GM21390 (cell line): Measurements from ENCODE around the gene PLEKHM1.

Experiments
- ATAC-seq: cut with Tn5 transposase; IDR thresholded peaks from one replicate; pipeline ENCODE4 v1.9.1; 2021; ENCODE audit not compliant: unreplicated experiment

The PLEKHM1 gene

DNA sequence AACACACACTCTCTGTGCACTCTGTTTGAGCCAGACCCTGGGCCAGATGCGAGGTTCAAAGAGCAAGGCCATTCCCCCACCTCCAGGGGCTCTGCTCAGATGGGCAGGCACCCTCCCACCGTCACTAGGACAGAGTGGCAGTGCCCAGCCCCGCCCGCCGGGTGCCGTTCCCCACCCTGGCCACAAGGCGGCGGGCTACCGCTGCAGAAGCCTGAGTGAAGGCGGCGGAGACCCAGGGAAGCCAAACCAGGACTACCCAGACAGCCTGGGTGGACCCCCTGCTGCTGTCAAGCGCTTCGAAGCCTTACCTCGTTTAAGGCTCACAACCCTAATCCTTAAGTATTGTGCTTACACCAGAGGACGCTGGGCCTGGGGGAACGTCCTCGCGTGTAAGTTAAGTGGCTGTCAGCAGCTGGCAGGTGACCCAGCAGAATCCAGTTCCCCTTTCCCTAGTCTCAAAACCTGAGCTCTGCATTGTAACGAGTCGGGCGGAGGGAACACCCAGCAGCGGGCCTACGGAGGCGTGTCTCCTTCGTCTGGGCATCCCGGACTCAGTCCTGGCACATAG, 62.4 kb downstream of the PLEKHM1 start:
- ATAC-seq, result peak; percentile 48

DNA sequence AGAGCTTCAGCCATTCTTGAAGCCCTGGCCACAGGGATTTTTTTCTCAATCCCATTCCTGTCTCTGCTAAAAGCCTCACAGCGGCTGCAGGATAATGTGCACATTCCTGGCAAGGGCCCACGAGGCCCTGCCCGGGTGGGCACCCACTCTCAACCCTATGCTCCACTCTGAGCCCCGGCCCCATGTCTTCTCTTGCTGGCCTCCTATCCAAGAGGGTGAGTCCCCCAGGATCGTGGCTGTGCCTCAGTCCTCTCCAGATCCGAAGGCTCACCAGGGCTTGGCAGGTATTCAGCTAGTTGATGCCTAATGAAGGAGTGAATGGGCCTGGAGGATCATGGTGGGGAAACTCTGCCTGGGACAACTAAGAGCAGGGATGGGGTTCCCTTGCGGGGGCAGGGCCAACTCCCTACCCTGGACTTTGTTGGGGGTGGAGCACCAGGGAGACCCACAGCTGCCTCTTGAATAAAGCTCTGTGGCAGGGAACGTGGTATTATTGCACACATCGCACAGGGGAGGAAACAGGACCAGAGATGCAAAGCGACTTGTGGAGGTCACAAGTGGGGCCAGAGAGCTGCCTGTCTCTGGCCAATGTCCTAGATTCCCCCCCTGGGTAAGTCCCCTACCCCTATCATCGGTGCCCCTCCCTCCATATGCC, 63.2 kb downstream of the PLEKHM1 start:
- no peak for ATAC-seq

DNA sequence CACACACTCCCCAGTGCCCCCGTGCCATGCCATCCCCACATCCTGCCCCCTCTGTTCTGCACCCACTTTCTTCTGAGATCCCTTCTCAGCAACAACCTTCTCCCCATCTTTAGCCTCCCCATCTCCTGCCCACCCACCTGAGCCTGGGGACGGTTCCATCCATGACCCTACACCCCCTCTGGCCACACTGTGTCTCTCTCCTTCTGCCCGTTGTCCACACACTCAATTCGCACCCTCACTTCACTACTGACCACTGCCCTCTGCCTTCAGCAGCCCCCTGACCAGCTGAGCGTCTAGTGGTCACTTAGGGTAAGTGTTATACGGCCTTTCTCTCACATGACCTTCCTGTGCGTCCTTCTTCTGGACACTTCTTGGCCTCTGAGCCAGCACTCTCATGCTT, 64.0 kb downstream of the PLEKHM1 start:
- no peak for ATAC-seq

DNA sequence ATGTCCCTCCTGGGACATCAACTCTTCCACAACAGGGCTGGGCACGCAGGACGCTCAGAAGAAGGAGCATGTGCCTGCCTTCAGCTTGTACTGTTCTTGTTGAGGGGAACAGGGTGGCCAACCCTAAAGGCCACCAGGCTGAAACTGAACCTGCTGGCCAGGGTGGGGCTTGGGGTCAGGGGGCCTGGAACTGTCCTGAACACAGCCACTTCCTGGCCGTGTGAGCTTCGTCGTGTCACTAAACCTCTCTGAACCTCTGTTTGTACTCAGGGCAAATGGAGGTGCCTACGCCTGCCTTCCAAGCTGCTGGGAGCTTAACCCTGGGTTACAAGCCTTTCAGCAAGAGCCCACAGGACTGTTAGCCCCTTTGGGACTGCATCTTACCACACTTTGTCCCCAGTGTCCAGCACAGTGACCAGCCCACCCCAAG, 64.5 kb downstream of the PLEKHM1 start:
- ATAC-seq, result no peak

DNA sequence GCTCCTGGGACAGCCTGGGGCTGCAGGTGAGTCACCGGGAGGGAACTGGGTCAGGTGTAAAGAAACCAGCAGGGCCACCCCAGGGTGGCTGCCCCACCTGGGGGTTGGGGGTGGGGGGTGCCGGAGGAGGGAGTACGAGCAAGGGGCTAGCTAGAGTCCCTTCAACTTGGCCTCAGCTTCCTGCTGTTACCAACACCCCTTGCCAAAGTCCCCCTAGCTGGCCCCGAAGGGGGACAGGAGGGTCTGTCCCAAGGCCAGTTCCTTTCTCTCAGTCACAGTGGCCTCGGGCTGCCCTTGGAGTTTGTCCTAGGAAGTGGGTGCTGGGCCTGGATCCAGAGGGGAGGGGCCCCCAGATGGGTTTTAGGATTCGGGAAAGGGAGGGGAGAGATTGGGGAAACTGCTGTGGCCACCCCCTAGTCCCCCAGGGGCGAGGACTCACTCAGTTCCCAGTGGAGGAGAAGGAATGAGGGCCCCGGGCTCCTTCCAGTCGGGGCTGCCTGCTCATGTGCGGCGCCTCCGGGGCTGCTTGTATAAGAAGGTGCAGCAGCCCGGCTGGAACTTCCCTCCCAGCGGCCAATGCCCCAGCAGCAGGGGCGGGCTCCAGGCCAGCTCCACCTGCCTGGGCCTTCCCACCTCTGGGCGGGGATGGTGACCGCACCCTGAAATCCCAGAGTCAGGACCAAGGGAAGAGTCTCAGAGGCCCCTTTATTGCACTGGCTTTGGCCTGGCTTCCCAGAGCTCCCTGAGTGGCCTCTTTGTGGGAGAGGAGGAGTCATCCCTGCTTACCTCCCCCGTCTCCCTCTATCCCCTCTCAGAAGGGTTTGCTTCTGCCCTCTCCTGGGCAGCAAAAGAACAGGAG, 65.2 kb downstream of the PLEKHM1 start:
- no peak for ATAC-seq

DNA sequence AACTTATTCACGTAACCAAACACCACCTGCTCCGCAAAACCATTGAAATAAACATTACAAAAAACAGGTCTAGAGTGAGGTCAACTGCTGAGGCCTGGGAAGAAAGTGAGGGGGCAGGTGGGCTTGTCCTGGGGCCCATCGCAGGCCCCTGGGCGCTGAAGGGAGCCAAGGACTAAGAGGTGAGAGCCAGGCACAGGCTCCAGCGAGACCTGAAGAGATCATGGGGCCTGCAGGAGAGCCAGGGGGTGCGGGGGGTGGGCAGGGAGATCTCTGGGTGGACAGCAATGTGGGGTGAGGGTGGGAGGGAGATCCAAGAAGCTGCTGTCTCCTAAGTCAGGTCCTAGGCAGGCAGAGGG, 65.8 kb downstream of the PLEKHM1 start:
- ATAC-seq, result no peak

DNA sequence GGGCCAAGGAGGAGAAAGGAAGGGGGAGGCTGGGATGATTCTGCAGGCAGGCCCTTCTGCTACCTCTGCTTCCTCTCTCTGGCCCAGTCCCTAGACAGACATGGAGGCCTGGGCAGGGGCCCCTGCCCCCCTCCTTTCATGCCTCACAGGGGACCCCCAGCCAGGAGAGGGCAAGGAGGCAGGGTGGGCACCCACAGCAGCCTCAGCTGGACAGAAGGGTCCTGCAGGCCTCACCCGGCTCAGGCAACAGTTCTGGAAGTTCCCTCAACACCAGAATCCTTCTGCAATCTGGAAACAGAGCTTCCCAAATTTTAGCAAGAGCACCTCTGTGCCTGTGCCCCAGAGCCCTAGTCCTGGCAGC, 66.6 kb downstream of the PLEKHM1 start:
- ATAC-seq, result no peak

DNA sequence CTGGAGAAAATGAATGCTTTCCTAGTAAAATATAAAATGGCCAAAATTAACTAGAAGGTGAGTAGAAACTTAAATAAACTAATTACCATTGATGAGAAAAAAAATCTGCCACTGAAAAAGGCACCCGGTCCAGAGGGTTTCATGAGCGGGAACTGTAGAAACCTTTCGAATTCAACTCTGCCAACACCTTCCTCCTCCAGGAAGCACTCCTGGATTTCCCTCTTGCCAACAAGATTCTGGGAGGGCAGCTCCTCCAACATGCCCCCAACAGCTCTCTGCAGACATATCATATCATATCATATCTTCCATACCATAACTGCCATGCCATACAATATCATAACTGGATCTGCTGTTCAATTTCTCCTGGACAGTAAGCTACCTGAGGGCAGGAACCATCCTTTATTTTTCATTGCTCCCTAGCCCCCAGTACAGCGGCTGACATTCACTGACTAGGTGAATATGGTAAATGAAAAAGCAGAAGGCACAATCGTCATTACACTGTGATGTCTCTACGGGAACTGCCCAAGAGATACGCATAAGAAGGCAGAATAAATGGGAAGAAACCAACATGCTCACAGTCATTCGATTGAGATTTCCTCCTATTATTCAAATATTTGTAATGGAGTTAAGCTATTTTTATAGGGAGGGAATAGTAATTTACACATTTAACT, 67.1 kb downstream of the PLEKHM1 start:
- no peak for ATAC-seq

DNA sequence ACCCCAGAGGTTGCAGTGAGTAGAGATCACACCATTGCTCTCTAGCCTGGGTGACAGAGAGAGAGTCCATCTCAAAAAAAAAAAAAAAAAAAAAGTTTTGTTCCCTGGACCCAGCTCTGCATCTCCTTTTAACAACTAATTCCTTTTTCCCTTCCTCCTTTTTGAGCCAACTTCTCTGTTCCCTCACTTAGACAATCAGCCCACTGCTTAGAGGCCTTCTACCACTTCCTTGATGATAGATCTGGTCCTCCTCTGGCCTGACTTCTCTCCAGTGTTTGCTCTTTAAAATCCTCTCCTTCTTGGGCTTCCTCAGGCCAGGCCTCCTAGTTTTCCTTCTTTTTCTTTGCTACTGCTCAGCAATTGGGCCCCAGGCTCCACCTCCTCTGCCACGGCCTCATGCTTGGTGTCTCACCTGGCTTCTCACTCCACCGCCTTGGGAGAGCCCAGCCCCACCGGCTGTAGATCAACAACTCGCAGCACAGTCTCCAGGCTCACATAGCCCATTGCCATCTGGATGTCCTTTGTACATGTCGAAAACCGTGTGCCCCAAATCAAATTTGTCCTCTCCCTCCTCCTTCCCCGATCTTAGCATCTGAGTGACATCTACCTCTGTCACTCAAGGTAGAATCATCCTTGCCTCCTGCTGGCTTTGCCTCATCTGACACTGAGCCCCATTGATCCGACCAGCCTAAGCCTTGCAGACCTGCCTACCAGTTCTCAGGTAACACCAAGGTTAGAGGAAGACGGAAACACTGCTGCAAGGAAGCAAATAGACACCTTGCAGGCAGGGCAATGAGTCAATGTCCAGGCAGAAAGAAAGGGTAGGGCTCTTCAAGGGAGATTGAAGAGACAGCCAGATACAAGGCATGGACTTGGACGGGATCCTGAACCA, 75.3 kb downstream of the PLEKHM1 start:
- ATAC-seq, result no peak

DNA sequence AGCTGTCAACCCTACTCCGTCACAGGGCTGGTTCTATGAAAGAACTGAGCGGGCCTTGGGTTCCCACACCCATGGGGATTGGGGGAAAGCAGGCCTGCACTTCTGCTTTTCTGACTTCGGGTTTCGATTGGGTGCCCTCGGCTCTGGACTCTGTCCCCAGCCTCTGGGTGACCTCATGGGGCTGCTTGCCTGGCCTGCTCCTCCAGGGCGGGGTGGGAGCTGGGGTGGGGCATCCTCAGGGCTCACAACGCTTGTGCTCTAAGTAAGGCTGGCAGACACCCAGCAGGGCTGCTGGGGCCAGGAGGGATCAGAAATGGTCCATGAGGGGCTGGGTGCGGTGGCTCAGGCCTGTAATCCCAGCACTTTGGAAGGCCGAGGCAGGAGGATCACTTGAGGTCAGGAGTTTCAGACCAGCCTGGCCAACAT, 77.0 kb downstream of the PLEKHM1 start:
- ATAC-seq, result no peak

DNA sequence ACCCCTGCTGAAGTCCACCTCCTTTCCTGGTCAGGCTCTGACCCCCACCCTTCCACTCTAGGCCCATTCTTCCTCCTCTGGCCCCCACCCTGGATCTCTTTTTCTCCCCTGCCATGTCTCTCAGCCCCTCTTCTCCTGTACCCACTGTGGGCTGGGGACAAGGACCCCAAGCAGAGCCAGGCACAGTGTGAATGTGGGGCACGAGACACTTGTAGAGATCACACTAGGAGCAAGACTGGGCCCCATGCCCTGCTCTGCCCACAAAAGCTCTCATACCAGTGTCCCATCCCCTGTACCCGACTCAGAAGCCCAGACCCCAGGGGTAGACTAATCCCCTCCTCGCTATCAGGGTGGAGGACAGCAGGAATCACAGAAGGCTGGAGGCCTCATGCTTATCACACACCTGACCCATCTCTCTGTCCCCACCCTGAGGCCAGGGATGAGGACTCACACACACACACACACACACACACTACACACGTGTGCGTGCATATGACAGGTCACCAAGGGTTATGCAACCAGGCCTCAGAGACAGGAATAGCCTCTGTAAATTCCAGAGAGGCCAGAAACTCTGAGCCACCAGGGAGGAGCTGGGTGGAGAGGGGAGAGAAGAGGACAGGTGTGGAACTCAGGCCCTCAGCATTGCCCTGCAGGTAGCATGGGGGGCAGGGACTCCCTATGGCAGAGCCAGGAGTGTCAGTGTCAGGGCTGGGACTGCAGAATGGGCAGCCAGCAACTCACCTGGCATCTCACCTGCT, 79.0 kb downstream of the PLEKHM1 start:
- ATAC-seq, result no peak

DNA sequence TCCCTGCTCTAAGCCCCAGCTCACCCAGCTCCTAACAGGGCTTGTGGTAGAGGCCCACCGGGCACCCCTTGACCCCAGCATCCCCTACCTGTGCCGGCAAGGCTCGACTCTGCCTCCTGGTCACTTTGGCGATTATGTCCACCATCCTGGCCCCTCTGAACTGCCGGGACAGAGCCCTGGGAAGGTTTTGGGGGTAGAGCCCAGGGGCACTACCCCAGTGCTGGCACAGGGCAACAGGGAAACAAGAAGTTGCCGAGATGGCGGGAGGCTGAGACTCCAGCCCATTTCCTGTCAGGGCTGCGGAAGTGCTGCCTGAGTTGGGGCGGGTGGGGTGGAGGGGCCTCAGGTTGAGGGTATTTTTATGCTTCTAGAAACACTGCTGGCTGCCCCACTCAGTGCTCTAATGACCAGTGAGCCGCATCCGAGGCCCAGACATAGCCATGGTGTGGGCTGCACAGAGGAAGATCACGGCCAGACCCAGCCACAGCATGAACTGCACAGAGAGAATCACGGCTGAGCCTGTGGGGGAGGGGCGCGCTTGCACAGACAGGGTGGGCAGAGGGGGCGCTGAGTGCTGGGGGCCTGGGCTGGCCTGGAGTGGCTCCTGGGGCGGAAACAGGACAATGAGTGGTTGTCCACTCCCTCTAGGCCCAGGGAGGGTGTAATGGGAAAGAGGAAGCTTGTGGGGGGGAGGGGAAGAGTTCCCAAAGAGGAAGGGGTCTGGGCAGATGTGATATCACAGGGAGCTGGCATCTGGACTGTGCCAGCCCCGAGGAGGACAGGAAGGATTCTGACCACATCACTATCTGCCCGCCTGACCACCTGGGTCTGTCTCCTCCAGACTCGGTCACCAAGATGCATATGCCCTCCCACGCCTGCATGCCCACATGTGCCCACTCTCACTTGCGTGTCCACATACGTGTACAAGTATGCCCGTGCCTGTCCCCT, 80.1 kb downstream of the PLEKHM1 start:
- no peak for ATAC-seq

DNA sequence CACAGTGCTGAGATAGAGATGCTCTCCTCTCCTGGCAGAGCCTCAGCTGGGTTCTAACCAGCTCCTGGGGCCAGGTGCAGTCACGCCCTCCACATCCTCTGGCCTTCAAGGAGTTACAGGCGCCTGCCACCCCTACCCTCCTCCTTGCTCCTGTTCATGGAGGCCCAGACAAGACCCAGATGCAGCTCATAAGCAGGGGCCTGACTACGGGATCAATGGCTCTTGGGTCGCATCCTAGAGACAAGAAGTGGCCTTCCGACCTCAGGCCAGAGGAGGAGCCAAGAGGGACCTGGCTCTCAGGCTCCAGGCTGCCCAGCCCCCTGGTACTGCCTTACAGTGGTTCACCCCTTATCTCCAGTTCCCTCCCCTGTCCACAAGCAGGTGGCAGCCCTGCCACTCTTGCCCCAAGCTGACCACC, 80.9 kb downstream of the PLEKHM1 start:
- no peak for ATAC-seq

DNA sequence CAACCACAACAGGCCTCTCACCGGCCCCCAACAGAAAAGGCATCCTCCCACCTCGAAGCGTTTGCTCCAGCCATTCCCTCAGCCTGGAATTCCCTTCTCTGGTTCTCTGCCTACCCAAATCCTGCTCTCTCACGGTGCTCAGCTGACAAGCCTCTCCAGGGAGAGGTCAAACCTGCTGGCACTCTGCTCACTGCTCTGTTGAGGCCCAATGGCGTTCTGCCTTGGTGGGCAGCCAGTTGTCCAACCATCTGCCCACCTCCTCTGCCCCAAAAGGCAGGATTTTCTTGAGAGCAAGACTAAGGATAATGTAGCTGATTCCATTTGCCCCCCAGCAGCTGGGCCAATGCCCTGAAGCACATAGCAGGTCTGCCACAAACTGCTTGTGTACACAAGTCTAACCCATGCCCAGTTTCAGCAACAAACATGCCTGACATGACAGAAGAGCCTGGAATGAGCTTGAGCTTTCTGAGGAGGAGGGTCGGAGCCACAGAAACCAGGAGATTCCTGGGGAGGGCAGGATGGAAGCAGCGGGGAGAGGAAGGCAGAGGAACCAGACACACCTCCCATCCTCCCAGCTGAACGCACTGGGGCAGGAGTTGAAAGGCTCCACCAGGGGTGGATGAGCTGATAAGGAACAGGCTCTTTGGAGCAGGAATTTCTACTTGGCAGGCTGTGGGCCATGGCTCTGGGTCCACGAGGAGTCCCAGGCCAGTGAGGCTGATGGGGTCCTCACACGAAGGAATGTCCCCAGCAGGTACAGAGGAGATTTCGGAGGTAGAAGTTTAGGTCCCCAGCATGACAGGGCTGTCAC, 81.7 kb downstream of the PLEKHM1 start:
- ATAC-seq, result no peak

DNA sequence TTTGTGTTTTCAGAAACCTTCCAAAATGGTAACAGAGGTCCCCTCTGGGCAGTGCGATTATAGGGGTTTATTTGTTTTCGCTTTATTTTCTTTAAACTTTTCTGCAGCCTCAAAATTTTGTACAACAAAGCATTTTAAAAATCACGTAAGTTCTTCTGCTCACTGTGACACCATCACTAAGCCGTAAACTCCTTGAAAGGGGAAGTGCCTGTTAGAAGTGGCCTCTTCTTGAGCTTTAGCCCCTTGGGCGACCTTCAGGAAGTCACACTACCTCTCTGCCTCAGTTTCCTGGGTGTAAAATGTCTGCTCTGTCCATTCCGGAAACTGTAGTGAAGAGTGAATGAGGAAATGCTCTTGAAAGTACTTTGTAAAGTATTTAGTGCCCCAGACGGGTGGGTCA, 84.4 kb downstream of the PLEKHM1 start:
- ATAC-seq, result no peak

DNA sequence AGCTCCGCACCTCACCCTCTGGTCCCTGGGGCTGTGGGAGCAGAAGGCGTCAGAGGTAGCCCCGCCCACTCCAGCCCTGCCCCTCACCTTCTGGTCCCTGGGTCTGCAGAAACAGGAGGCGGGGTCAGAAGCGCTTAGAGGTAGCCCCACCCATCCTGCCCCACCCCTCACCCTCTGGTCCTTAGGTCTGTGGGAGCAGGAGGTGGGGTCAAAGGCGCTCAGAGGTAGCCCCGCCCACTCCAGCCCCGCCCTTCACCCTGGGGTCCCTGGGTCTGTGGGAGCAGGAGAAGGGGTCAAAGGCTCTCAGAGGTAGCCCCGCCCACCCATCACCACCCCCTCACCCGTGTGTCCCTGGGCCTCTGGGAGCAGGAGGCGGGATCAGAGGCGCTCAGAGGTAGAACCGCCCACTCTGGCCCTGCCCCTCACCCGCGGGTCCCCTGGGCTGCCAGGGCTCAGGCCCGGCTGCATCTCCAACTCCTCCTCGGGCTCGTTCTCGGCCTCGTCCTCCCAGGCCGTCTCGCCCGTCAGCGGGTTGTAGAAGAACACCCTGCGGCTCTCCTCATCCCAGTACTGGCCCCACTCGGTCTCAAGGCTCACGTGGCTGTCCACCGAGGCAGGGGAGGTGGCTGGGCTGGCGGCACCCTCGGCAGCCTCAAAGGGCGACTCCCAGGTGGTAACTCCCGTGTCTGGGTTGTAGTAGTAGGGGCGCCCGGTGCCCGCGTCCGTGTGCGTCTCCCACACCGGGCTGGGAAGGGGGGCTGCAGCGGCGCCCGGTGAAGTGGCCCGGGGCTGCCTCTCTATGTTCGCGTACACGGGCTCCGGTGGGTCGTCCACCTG, 85.1 kb downstream of the PLEKHM1 start:
- ATAC-seq, result no peak

DNA sequence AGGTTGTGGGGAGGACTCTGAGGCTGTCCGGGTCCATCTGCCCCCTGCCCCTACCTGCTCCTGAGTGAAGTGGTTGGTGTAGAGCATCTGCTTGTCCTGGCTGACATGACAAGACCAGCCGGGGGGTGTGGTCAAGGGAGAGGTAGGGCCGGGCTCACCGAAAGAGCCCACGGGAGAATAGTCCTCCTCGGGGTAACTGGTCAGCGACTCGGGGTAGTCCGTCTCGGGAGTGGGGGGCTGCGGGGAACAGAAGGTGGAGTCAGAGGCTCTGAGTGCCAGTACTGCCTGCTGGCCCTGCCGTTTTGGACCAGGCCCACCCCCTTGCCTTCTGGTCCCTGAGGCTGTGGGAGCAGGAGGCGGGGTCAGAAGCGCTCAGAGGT, 85.7 kb downstream of the PLEKHM1 start:
- no peak for ATAC-seq
